ENCODE measurements around the gene TNRC6B.

TNRC6B gene

GRCh38 chr22:40385036-40385782 is 207.5 kb downstream of the TNRC6B start:
- DNase-seq (ENCODE audit: low read depth), result no peak
- no peak for TF ChIP-seq CTCF (conservative IDR thresholded peaks at IDR 0.05; ENCODE audit: low read depth, low read length)
- no peak overlapping the region for H3K4me3 ChIP-seq (ENCODE audit: low read length)
